ENCODE data around the gene TRIM41.

GRCh38 chr5:181232593-181232992 lies 9.5 kb downstream of the TRIM41 start:
- TF ChIP-seq POLR2A (IDR thresholded peaks at IDR 0.05; ENCODE audit: low read depth, low read length): no peak
- no peak for TF ChIP-seq TAF1 (IDR thresholded peaks at IDR 0.05; ENCODE audit: borderline replicate concordance, low read depth, low read length)
- TF ChIP-seq POLR2AphosphoS5 (IDR thresholded peaks at IDR 0.05; ENCODE audit: low read depth, low read length): no peak

Data from GM12892 (cell line).